MM.1S (cell line): Measurements from ENCODE around the gene EBI3.
"Not testable (repeated sequence)": the region's sequence is repeated elsewhere in the genome, so short reads cannot be mapped to it uniquely, and the experiment has no call there.

ENCODE experiments used
- DNase-seq: peaks from one replicate; pipeline ENCODE4 v3.0.0-alpha.2; 2015
- H2AFZ ChIP-seq: fragments of 300-600 bp; sonication (generic); 2 replicates; pipeline ENCODE4 v1.6.0; 2016; ENCODE audit warnings: antibody characterized with exemption, low read length
- H3F3A ChIP-seq: fragments of 300-600 bp; sonication (generic); 2 replicates; pipeline ENCODE4 v1.6.1; 2016; ENCODE audit warnings: mild to moderate bottlenecking, antibody characterized with exemption, low read length, moderate library complexity, mixed read lengths; ENCODE audit not compliant: insufficient read depth
- H3K27ac ChIP-seq: fragments of 300-600 bp; sonication (generic); 2 replicates; pipeline ENCODE4 v1.5.1; 2016; ENCODE audit warnings: mild to moderate bottlenecking, low read length
- H3K27me3 ChIP-seq: fragments of 300-600 bp; sonication (generic); replicated peaks from 2 replicates; pipeline ENCODE4 v1.6.0; 2016; ENCODE audit warnings: low read length; ENCODE audit not compliant: insufficient read depth
- H3K36me3 ChIP-seq: fragments of 300-600 bp; sonication (generic); replicated peaks from 2 replicates; pipeline ENCODE4 v1.6.1; 2016; ENCODE audit warnings: mild to moderate bottlenecking, low read length, mixed read lengths; ENCODE audit not compliant: insufficient read depth
- H3K4me1 ChIP-seq: fragments of 300-600 bp; sonication (generic); 2 replicates; pipeline ENCODE4 v1.6.1; 2016; ENCODE audit warnings: low read length, mixed read lengths
- H3K4me2 ChIP-seq: fragments of 300-600 bp; sonication (generic); 2 replicates; pipeline ENCODE4 v1.6.0; 2016; ENCODE audit warnings: low read depth, low read length
- H3K4me3 ChIP-seq: fragments of 300-600 bp; sonication (generic); 2 replicates; pipeline ENCODE4 v1.5.1; 2016; ENCODE audit warnings: low read length, mixed read lengths
- H3K79me2 ChIP-seq: fragments of 300-600 bp; sonication (generic); 2 replicates; pipeline ENCODE4 v1.6.1; 2016; ENCODE audit warnings: mixed run types, low read length, mixed read lengths
- H3K9ac ChIP-seq: fragments of 300-600 bp; sonication (generic); 2 replicates; pipeline ENCODE4 v1.6.1; 2016; ENCODE audit warnings: low read length, mixed read lengths
- H3K9me2 ChIP-seq: fragments of 300-600 bp; sonication (generic); replicated peaks from 2 replicates; pipeline ENCODE4 v1.6.1; 2016; ENCODE audit warnings: mild to moderate bottlenecking, low read length, mixed read lengths; ENCODE audit not compliant: insufficient read depth
- H3K9me3 ChIP-seq: fragments of 300-600 bp; sonication (generic); replicated peaks from 2 replicates; pipeline ENCODE4 v1.6.1; 2016; ENCODE audit warnings: mild to moderate bottlenecking, low read length, mixed read lengths; ENCODE audit not compliant: insufficient read depth
- H4K20me1 ChIP-seq: fragments of 300-600 bp; sonication (generic); 2 replicates; pipeline ENCODE4 v1.6.1; 2016; ENCODE audit warnings: mild to moderate bottlenecking, low read length, moderate library complexity, mixed read lengths; ENCODE audit not compliant: insufficient read depth
- CTCF ChIP-seq: fragments of 300-600 bp; sonication (generic); IDR thresholded peaks from 2 replicates; pipeline ENCODE4 v1.5.1; 2016; ENCODE audit warnings: antibody characterized with exemption, low read length, mixed read lengths
- EZH2 ChIP-seq: fragments of 300-600 bp; sonication (generic); optimal IDR thresholded peaks from 2 replicates; pipeline ENCODE3; 2017; ENCODE audit warnings: low read depth, mild to moderate bottlenecking, antibody characterized with exemption, low read length, mixed read lengths
- EZH2phosphoT487 ChIP-seq: fragments of 300-600 bp; sonication (generic); IDR thresholded peaks from 2 replicates; pipeline ENCODE4 v1.6.1; 2018; ENCODE audit warnings: antibody characterized with exemption, low read length

Gene EBI3

GRCh38 chr19:4217429-4218264 is 11.7 kb upstream of the EBI3 start:
- Histone ChIP-seq H4K20me1 (no peaks in the 10 kb centered on the region), H3K36me3 (no peaks in the 10 kb centered on the region), H3K79me2 (no peaks in the 10 kb centered on the region), H3K9me3 (no peaks in the 10 kb centered on the region), H3F3A (no peaks in the 10 kb centered on the region), H3K4me2 (no peak overlapping the region), H3K27me3 (peaks cover 83% of the 10 kb centered on the region), H3K4me1 (no peaks in the 10 kb centered on the region), H3K4me3 (no peak overlapping the region), H3K9ac (no peak overlapping the region), H3K9me2 (no peaks in the 10 kb centered on the region), H3K27ac (no peak overlapping the region), H2AFZ (no peak overlapping the region)
- TF ChIP-seq EZH2phosphoT487 (no peak), EZH2 (no peak), CTCF (no peak)
- DNase-seq, result no peak

GRCh38 chr19:4218523-4218922 is 10.8 kb upstream of the EBI3 start:
- not testable (repeated sequence) for H3K4me2 ChIP-seq, H3K4me3 ChIP-seq, DNase-seq, H3K79me2 ChIP-seq, H3K4me1 ChIP-seq, H4K20me1 ChIP-seq, H3K9me2 ChIP-seq, H3K36me3 ChIP-seq, H3K27ac ChIP-seq, H3K9ac ChIP-seq, H3K9me3 ChIP-seq, H2AFZ ChIP-seq, H3F3A ChIP-seq
- peaks cover 79% of the 10 kb centered on the region for H3K27me3 ChIP-seq

- Histone ChIP-seq H3K27me3 (peaks cover 77% of the 10 kb centered on the region), H3K36me3 (no peaks in the 10 kb centered on the region), H3K9me3 (no peaks in the 10 kb centered on the region), H3K27ac (no peak overlapping the region), H3F3A (no peaks in the 10 kb centered on the region), H3K9ac (no peak overlapping the region), H3K9me2 (no peaks in the 10 kb centered on the region), H3K4me2 (no peak overlapping the region), H3K4me1 (no peaks in the 10 kb centered on the region), H4K20me1 (no peaks in the 10 kb centered on the region), H2AFZ (no peak overlapping the region), H3K79me2 (no peaks in the 10 kb centered on the region), H3K4me3 (no peak overlapping the region)
- DNase-seq, result no peak
- TF ChIP-seq CTCF (no peak), EZH2 (no peak), EZH2phosphoT487 (no peak)
Measured at GRCh38 chr19:4220188-4220587, 9.1 kb upstream of the EBI3 start.

- Histone ChIP-seq H3K9me2 (no peaks in the 10 kb centered on the region), H3K4me3 (no peak overlapping the region), H3K4me2 (no peak overlapping the region), H3K36me3 (no peaks in the 10 kb centered on the region), H3K9ac (no peak overlapping the region), H3K4me1 (no peaks in the 10 kb centered on the region), H3K27ac (no peak overlapping the region), H2AFZ (no peak overlapping the region), H3K27me3 (peaks cover 89% of the 10 kb centered on the region), H4K20me1 (no peaks in the 10 kb centered on the region), H3K79me2 (no peaks in the 10 kb centered on the region), H3K9me3 (no peaks in the 10 kb centered on the region), H3F3A (no peaks in the 10 kb centered on the region)
- DNase-seq, result no peak
- no peak for TF ChIP-seq CTCF
- TF ChIP-seq EZH2phosphoT487, result no peak
- no peak for TF ChIP-seq EZH2
Measured at GRCh38 chr19:4224470-4224869, 4.9 kb upstream of the EBI3 start.
